AG09309 (cell line): ENCODE measurements around the gene CTSW.

Source experiments
- DNase-seq: peaks from one replicate; pipeline ENCODE4 v3.0.0-alpha.2; 2010; ENCODE audit warnings: low read depth
- H3K4me3 ChIP-seq: 2 replicates; pipeline ENCODE4 v1.5.1; 2011; ENCODE audit warnings: mild to moderate bottlenecking, low read depth, low read length, moderate library complexity; ENCODE audit not compliant: control insufficient read depth
- CTCF ChIP-seq: IDR thresholded peaks from 2 replicates; pipeline ENCODE4 v1.5.1; 2011; ENCODE audit warnings: mild to moderate bottlenecking, low read depth, low read length, inconsistent platforms; ENCODE audit not compliant: insufficient read depth, control insufficient read depth; ENCODE audit errors: missing control alignments

Gene CTSW

GRCh38 chr11:65918211-65919140 lies 38.8 kb downstream of the CTSW start, which contains the start of gene C11orf68:
TSS of gene C11orf68 (minus strand) at chr11:65919062. CDS start at chr11:65919031, 31 bp downstream.
- DNase-seq, result no peak
- TF ChIP-seq CTCF, result no peak
- H3K4me3 ChIP-seq, result peak within 1 kb of the TSS; percentile 98

GRCh38 chr11:65919141-65919572 lies 39.5 kb downstream of the CTSW start, which contains the start of gene DRAP1:
TSS of gene DRAP1 (plus strand) at chr11:65919426. CDS start at chr11:65919502, 76 bp downstream.
- peak within 1 kb of the TSS; percentile 98 for H3K4me3 ChIP-seq
- TF ChIP-seq CTCF, result no peak
- DNase-seq, result peak; percentile 89

- peak overlapping the region; percentile 98 for H3K4me3 ChIP-seq
- no peak for TF ChIP-seq CTCF
- DNase-seq, result no peak
Observed at GRCh38 chr11:65919573-65920371, 40.1 kb downstream of the CTSW start.

GRCh38 chr11:65920372-65920802 lies 40.8 kb downstream of the CTSW start:
- peak overlapping the region; percentile 98 for H3K4me3 ChIP-seq
- no peak for TF ChIP-seq CTCF
- no peak for DNase-seq

- TF ChIP-seq CTCF, result no peak
- no peak for DNase-seq
- H3K4me3 ChIP-seq, result peak overlapping the region; percentile 98
Observed at GRCh38 chr11:65921033-65921555, 41.5 kb downstream of the CTSW start.

- no peak for TF ChIP-seq CTCF
- DNase-seq, result no peak
- H3K4me3 ChIP-seq, result no peak overlapping the region
Observed at GRCh38 chr11:65921876-65922275, 42.2 kb downstream of the CTSW start.
